GM12878 (cell line): ENCODE measurements around the gene GASK1B. TPM values are rescaled to one million over a fixed set of nuclear protein-coding genes. Genes with fewer than 3 reads are reported as not detected.

ENCODE experiments used
- ATAC-seq: fragments of 200-7000 bp; cut with Tn5 transposase; 3 replicates; pipeline ENCODE4 v1.9.1; 2020; ENCODE audit warnings: mild to moderate bottlenecking, moderate library complexity
- BruUV-seq: library from RNA; stranded (reverse); fragments of 400-500 nt; replicated peaks from 2 replicates; lab custom pipeline; 2021; lab: Mats Ljungman, UMichigan
- CTCF ChIA-PET: fragments of 300-600 bp; sonication (Branson Sonifier 250); formaldehyde crosslinking; extraction: SDS; loops from one replicate; lab custom pipeline; 2021; ENCODE audit warnings: inconsistent platforms; lab: Yijun Ruan, JAX
- POLR2A ChIA-PET: fragments of 350-600 bp; formaldehyde crosslinking; extraction: SDS; loops from one replicate; lab custom pipeline; 2021; ENCODE audit warnings: inconsistent platforms; lab: Charles Lee
- RAD21 ChIA-PET: fragments of 300-600 bp; sonication (Branson Sonifier 250); formaldehyde crosslinking; loops from one replicate; lab custom pipeline; 2023; ENCODE audit warnings: antibody characterized with exemption; ENCODE audit not compliant: unreplicated experiment; lab: Charles Lee
- SMC1A ChIA-PET: fragments of 300-600 bp; sonication (Branson Sonifier 250); formaldehyde crosslinking; loops from one replicate; lab custom pipeline; 2023; ENCODE audit not compliant: unreplicated experiment, uncharacterized antibody; lab: Charles Lee
- DNase-seq: peaks from one replicate; pipeline ENCODE4 v3.0.0-alpha.2; 2011; ENCODE audit warnings: low read depth, low spot score
- FAIRE-seq: peaks from 3 replicates; lab custom pipeline; 2011; peaks lifted over from hg19 to GRCh38; lab: Jason Lieb, UNC
- H2AFZ ChIP-seq: 2 replicates; pipeline ENCODE4 v1.6.0; 2011; ENCODE audit warnings: low read depth, low read length, control low read depth; ENCODE audit not compliant: control insufficient read depth
- H3K27ac ChIP-seq: 2 replicates; pipeline ENCODE4 v1.5.1; 2011; ENCODE audit warnings: control low read depth; ENCODE audit not compliant: control insufficient read depth, insufficient read depth
- H3K27me3 ChIP-seq, 2 experiments: replicated peaks in 1 of 2; 2 replicates each; pipeline versions ENCODE4 v1.6.0 to v1.6.1; 2011; ENCODE audit warnings: low read length in 1 of 2; ENCODE audit not compliant: control insufficient read depth in 2 of 2, insufficient read depth in 2 of 2
- H3K36me3 ChIP-seq, 2 experiments: 2 replicates each; pipeline ENCODE4 v1.5.1; 2011; ENCODE audit warnings: low read length in 1 of 2; ENCODE audit not compliant: control insufficient read depth in 2 of 2, insufficient read depth in 2 of 2
- H3K4me1 ChIP-seq: 2 replicates; pipeline ENCODE4 v1.6.1; 2011; ENCODE audit warnings: mild to moderate bottlenecking, low read length, moderate library complexity, mixed read lengths; ENCODE audit not compliant: control insufficient read depth, insufficient read depth
- H3K4me2 ChIP-seq: 2 replicates; pipeline ENCODE4 v1.6.0; 2011; ENCODE audit warnings: control low read depth; ENCODE audit not compliant: control insufficient read depth, insufficient read depth
- H3K4me3 ChIP-seq: fragments of 200-600 bp; sonication (generic); 2 replicates; pipeline ENCODE4 v1.5.1; 2016
- H3K79me2 ChIP-seq: 2 replicates; pipeline ENCODE4 v1.6.0; 2011; ENCODE audit warnings: low read length; ENCODE audit not compliant: control insufficient read depth, insufficient read depth
- H3K9ac ChIP-seq: 2 replicates; pipeline ENCODE4 v1.8.0; 2011; ENCODE audit warnings: low read length, control low read depth, mixed read lengths; ENCODE audit not compliant: control insufficient read depth, insufficient read depth
- H3K9me3 ChIP-seq: replicated peaks from 3 replicates; pipeline ENCODE4 v1.5.1; 2011; ENCODE audit warnings: mild to moderate bottlenecking, low read length; ENCODE audit not compliant: control insufficient read depth, insufficient read depth
- H4K20me1 ChIP-seq: 2 replicates; pipeline ENCODE4 v1.6.0; 2011; ENCODE audit not compliant: control insufficient read depth, insufficient read depth
- ASH2L ChIP-seq: fragments of 300-600, 200-600 bp; sonication (generic); IDR thresholded peaks from 2 replicates; pipeline ENCODE4 v1.6.1; 2017; ENCODE audit warnings: low read depth, mild to moderate bottlenecking, borderline replicate concordance
- BCL11A ChIP-seq: IDR thresholded peaks from 2 replicates; pipeline ENCODE4 v1.6.1; 2011; ENCODE audit warnings: low read depth, low read length
- FOXM1 ChIP-seq: IDR thresholded peaks from 2 replicates; pipeline ENCODE4 v1.6.1; 2012; ENCODE audit warnings: low read depth, mild to moderate bottlenecking, inconsistent platforms, low read length, moderate library complexity
- MTA3 ChIP-seq: IDR thresholded peaks from 2 replicates; pipeline ENCODE4 v1.6.1; 2012; ENCODE audit warnings: low read length, inconsistent platforms, borderline replicate concordance
- NBN ChIP-seq: fragments of 450-650 bp; IDR thresholded peaks from 2 replicates; pipeline ENCODE4 v1.6.1; 2016
- POLR2A ChIP-seq: IDR thresholded peaks from 2 replicates; pipeline ENCODE4 v1.6.1; 2011; ENCODE audit warnings: low read depth, mild to moderate bottlenecking, low read length
- POLR2AphosphoS5 ChIP-seq: IDR thresholded peaks from 2 replicates; pipeline ENCODE4 v1.6.1; 2011; ENCODE audit warnings: mild to moderate bottlenecking, low read length, inconsistent platforms
- SREBF1 ChIP-seq: IDR thresholded peaks from 2 replicates; pipeline ENCODE4 v1.6.1; 2012; ENCODE audit warnings: mild to moderate bottlenecking, low read length
- SREBF2 ChIP-seq: IDR thresholded peaks from 2 replicates; pipeline ENCODE4 v1.6.1; 2012; ENCODE audit warnings: mild to moderate bottlenecking, low read length
- STAT1 ChIP-seq: fragments of 450-650 bp; conservative IDR thresholded peaks from 2 replicates; pipeline ENCODE4 v1.6.1; 2014; ENCODE audit warnings: antibody characterized with exemption, mild to moderate bottlenecking
- YBX1 ChIP-seq: fragments of 450-650 bp; IDR thresholded peaks from 2 replicates; pipeline ENCODE4 v1.6.1; 2016; ENCODE audit warnings: antibody characterized with exemption
- WGBS: methylation state at CpG from one replicate; pipeline ENCODE4 v1.1.6; 2016; ENCODE audit warnings: low lambda C conversion rate; ENCODE audit not compliant: insufficient replicate concordance, insufficient coverage; ENCODE audit errors: missing lambda C conversion rate; 5-methylcytosine and 5-hydroxymethylcytosine counted together
- in situ Hi-C: fragments of 300-500 bp; cut with MboI; formaldehyde crosslinking; loops from 9 replicates; pipeline ENCODE4 v1.14.3; 2018; ENCODE audit warnings: mixed read lengths
- intact Hi-C: fragments of 100-400 bp; cut with micrococcal nuclease; formaldehyde crosslinking; loops from one replicate; pipeline ENCODE4 v1.14.2; 2022; ENCODE audit not compliant: unreplicated experiment
- polyA plus RNA-seq, 11 experiments: library from polyadenylated mRNA; depleted of rRNA in 4 of 11; unstranded in 6 of 11; stranded (reverse) in 5 of 11; fragments of >200 nt; fragmentation: Nextera tagmentation in 4 of 11; fragmentation: Illumina TruSeq in 1 of 11; extraction: Ambion mirVana in 4 of 11; extraction: Trizol in 1 of 11; gene quantifications; 1 replicate in 1 of 11; 2 replicates in 10 of 11; pipeline versions ENCODE4 v1.2.1 to v1.2.3, GENCODE V29; 2011 to 2016; ENCODE audit warnings: inconsistent platforms in 2 of 11, missing spikeins in 2 of 11, low read depth in 1 of 11
- total RNA-seq, 4 experiments: library from RNA; depleted of rRNA in 3 of 4; stranded (reverse); fragments of >200 nt in 3 of 4; fragmentation: Illumina TruSeq in 1 of 4; extraction: Trizol in 1 of 4; gene quantifications; 2 replicates each; pipeline versions ENCODE4 v1.2.1 to v1.2.3, GENCODE V29; 2013 to 2021
- TF ChIP-seq, protein P1 (sequence below), 3 experiments: IDR thresholded peaks in 2 of 3; conservative IDR thresholded peaks in 1 of 3; 2 replicates each; pipeline ENCODE4 v1.5.1; 2011; ENCODE audit warnings: low read depth in 3 of 3, low read length in 3 of 3, mild to moderate bottlenecking in 3 of 3, control low read depth in 2 of 3, moderate library complexity in 2 of 3, inconsistent platforms in 1 of 3, mixed read lengths in 1 of 3; ENCODE audit not compliant: control insufficient read depth in 2 of 3, insufficient read depth in 1 of 3; ENCODE audit errors: extremely low read depth in 1 of 3
- TF ChIP-seq, protein P2 (sequence below): fragments of 450-650 bp; IDR thresholded peaks from 2 replicates; pipeline ENCODE4 v1.6.1; 2016; ENCODE audit warnings: mild to moderate bottlenecking
- TF ChIP-seq, protein P3 (sequence below): fragments of 450-650 bp; IDR thresholded peaks from 2 replicates; pipeline ENCODE4 v1.6.1; 2014; ENCODE audit warnings: mild to moderate bottlenecking

The GASK1B gene
- total and polyA plus RNA-seq, 10 of the 15 experiments (the other 5 are each of a cell fraction or from before 2014, with no cell fraction given) = under 0.01 to 0.21 (median 0.07) TPM; not detected in 1

DNA sequence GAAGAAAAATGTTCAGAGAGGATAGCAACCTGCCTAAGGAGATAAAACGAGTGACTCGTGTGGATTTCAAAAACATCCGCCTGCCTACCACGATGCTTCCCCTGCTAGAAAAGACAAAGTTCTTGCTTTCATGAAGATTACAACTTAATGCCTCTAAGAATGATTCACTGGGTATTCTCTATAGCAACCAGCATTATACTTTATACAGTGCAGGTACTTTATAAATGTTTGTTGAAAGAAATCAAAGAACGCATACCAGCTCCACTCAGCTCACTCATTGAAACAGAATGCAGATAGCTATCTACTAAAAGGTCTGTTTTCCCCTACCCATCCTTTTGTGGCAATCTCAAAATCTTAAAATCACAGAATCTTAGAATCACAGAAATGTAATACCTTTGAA lies 33.7 kb downstream of the GASK1B start:
- WGBS = 59% methylated on average over 5 of the region's 5 CpGs
- intact Hi-C loops (no loop called here), in situ Hi-C loops (no loop called here)
- RAD21 ChIA-PET = no interaction called here
- Histone ChIP-seq H3K9ac (no peak overlapping the region), H3K4me3 (no peak overlapping the region), H3K4me2 (no peak overlapping the region), H3K36me3 (no peaks in the 10 kb centered on the region), H2AFZ (no peak overlapping the region), H3K27ac (no peak overlapping the region), H3K9me3 (no peaks in the 10 kb centered on the region), H3K4me1 (no peaks in the 10 kb centered on the region), H4K20me1 (no peaks in the 10 kb centered on the region), H3K79me2 (no peaks in the 10 kb centered on the region), H3K27me3 (no peaks in the 10 kb centered on the region)
- DNase-seq (no peak), FAIRE-seq (no peak), ATAC-seq (no peak)
- BruUV-seq = no TSS peak
- SMC1A ChIA-PET = interaction anchor here (1.8 kb wide), 1 partner anchor 12 kb away, joined by 4 read pairs; no protein-coding TSS in a partner anchor
- POLR2A ChIA-PET = no interaction called here
- CTCF ChIA-PET = interaction anchor here (0.6 to 0.8 kb wide), 2 partner anchors 33 to 1772 kb away, joined by 3 to 4 read pairs; no protein-coding TSS in a partner anchor
- TF ChIP-seq SREBF2 (no peak), SREBF1 (no peak), FOXM1 (no peak), MTA3 (no peak), POLR2AphosphoS5 (no peak), ASH2L (no peak), NBN (no peak), POLR2A (no peak), BCL11A (no peak), STAT1 (no peak), YBX1 (no peak)
- TF ChIP-seq, protein P1, sequence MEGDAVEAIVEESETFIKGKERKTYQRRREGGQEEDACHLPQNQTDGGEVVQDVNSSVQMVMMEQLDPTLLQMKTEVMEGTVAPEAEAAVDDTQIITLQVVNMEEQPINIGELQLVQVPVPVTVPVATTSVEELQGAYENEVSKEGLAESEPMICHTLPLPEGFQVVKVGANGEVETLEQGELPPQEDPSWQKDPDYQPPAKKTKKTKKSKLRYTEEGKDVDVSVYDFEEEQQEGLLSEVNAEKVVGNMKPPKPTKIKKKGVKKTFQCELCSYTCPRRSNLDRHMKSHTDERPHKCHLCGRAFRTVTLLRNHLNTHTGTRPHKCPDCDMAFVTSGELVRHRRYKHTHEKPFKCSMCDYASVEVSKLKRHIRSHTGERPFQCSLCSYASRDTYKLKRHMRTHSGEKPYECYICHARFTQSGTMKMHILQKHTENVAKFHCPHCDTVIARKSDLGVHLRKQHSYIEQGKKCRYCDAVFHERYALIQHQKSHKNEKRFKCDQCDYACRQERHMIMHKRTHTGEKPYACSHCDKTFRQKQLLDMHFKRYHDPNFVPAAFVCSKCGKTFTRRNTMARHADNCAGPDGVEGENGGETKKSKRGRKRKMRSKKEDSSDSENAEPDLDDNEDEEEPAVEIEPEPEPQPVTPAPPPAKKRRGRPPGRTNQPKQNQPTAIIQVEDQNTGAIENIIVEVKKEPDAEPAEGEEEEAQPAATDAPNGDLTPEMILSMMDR (IDR thresholded peaks at IDR 0.05 in 2 of 3, conservative IDR thresholded peaks at IDR 0.05 in 1 of 3; ENCODE audit: control insufficient read depth in 2 of 3, extremely low read depth in 1 of 3, insufficient read depth in 1 of 3, low read depth in 3 of 3, low read length in 3 of 3) = no peak
- TF ChIP-seq, protein P2, sequence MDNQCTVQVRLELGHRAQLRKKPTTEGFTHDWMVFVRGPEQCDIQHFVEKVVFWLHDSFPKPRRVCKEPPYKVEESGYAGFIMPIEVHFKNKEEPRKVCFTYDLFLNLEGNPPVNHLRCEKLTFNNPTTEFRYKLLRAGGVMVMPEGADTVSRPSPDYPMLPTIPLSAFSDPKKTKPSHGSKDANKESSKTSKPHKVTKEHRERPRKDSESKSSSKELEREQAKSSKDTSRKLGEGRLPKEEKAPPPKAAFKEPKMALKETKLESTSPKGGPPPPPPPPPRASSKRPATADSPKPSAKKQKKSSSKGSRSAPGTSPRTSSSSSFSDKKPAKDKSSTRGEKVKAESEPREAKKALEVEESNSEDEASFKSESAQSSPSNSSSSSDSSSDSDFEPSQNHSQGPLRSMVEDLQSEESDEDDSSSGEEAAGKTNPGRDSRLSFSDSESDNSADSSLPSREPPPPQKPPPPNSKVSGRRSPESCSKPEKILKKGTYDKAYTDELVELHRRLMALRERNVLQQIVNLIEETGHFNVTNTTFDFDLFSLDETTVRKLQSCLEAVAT = no peak
- TF ChIP-seq, protein P3, sequence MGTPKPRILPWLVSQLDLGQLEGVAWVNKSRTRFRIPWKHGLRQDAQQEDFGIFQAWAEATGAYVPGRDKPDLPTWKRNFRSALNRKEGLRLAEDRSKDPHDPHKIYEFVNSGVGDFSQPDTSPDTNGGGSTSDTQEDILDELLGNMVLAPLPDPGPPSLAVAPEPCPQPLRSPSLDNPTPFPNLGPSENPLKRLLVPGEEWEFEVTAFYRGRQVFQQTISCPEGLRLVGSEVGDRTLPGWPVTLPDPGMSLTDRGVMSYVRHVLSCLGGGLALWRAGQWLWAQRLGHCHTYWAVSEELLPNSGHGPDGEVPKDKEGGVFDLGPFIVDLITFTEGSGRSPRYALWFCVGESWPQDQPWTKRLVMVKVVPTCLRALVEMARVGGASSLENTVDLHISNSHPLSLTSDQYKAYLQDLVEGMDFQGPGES = no peak
